Thyroid gland (tissue), 4 donors: Measurements from ENCODE around the gene GSX2.

ENCODE experiments used
- POLR2A ChIP-seq, 2 donors: fragments of 450-650 bp; IDR thresholded peaks; one replicate each; pipeline ENCODE4 v1.6.1; 2017; ENCODE audit warnings: antibody characterized with exemption in 2 of 2, mild to moderate bottlenecking in 2 of 2, moderate library complexity in 1 of 2
- TF ChIP-seq, protein P1 (sequence below), 6 experiments: fragments of 200-600 bp in 3 of 6; fragments of 450-650 bp in 3 of 6; sonication (generic) in 3 of 6; IDR thresholded peaks; one replicate each; pipeline ENCODE4 v1.5.1; 2016 to 2019; ENCODE audit warnings: antibody characterized with exemption in 6 of 6, mild to moderate bottlenecking in 2 of 6, inconsistent platforms in 1 of 6, moderate library complexity in 1 of 6

GRCh38 chr4:54100595-54101189 lies 729 bp downstream of the GSX2 start:
- TF ChIP-seq, protein P1, sequence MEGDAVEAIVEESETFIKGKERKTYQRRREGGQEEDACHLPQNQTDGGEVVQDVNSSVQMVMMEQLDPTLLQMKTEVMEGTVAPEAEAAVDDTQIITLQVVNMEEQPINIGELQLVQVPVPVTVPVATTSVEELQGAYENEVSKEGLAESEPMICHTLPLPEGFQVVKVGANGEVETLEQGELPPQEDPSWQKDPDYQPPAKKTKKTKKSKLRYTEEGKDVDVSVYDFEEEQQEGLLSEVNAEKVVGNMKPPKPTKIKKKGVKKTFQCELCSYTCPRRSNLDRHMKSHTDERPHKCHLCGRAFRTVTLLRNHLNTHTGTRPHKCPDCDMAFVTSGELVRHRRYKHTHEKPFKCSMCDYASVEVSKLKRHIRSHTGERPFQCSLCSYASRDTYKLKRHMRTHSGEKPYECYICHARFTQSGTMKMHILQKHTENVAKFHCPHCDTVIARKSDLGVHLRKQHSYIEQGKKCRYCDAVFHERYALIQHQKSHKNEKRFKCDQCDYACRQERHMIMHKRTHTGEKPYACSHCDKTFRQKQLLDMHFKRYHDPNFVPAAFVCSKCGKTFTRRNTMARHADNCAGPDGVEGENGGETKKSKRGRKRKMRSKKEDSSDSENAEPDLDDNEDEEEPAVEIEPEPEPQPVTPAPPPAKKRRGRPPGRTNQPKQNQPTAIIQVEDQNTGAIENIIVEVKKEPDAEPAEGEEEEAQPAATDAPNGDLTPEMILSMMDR (IDR thresholded peaks at IDR 0.05) = no peak
- TF ChIP-seq POLR2A (IDR thresholded peaks at IDR 0.05) = no peak
